H1 (cell line): ENCODE results near the gene CLDND1. TPM values are rescaled to one million over a fixed set of nuclear protein-coding genes. Genes with fewer than 3 reads are reported as not detected.

ENCODE experiments used
- CTCF ChIA-PET: fragments of 300-600 bp; sonication (Branson Sonifier 250); formaldehyde crosslinking; loops from one replicate; lab custom pipeline; 2021; ENCODE audit not compliant: partially characterized antibody; lab: Charles Lee
- POLR2A ChIA-PET: fragments of 300-600 bp; sonication (Branson Sonifier 250); formaldehyde crosslinking; loops from one replicate; lab custom pipeline; 2021; ENCODE audit warnings: inconsistent platforms; ENCODE audit not compliant: partially characterized antibody; lab: Charles Lee
- DNase-seq, 2 experiments: peaks; one replicate each; pipeline versions ENCODE4 v3.0.0 to v3.0.0-alpha.2; 2010 to 2022; ENCODE audit warnings: low spot score in 2 of 2, low read depth in 1 of 2, mixed read lengths in 1 of 2
- FAIRE-seq: peaks from 2 replicates; lab custom pipeline; 2011; peaks lifted over from hg19 to GRCh38; lab: Jason Lieb, UNC
- H2AFZ ChIP-seq: 2 replicates; pipeline ENCODE4 v1.8.1; 2012; ENCODE audit warnings: low read length, inconsistent platforms
- H2AK5ac ChIP-seq: 2 replicates; pipeline ENCODE4 v1.6.1; 2013; ENCODE audit warnings: low read depth, low read length
- H2BK120ac ChIP-seq: replicated peaks from 2 replicates; pipeline ENCODE3; 2013; ENCODE audit warnings: low read depth, low read length, inconsistent platforms
- H2BK12ac ChIP-seq: 2 replicates; pipeline ENCODE4 v1.6.1; 2013; ENCODE audit warnings: low read depth, low read length
- H2BK15ac ChIP-seq: 2 replicates; pipeline ENCODE4 v1.6.1; 2013; ENCODE audit warnings: low read length
- H2BK20ac ChIP-seq: 2 replicates; pipeline ENCODE4 v1.6.1; 2013; ENCODE audit warnings: low read length
- H2BK5ac ChIP-seq: 2 replicates; pipeline ENCODE4 v1.6.1; 2013; ENCODE audit warnings: low read depth, low read length
- H3K14ac ChIP-seq: 2 replicates; pipeline ENCODE4 v1.6.1; 2013; ENCODE audit warnings: inconsistent platforms; ENCODE audit not compliant: insufficient read length
- H3K18ac ChIP-seq: 2 replicates; pipeline ENCODE4 v1.6.1; 2013; ENCODE audit warnings: low read length; ENCODE audit errors: extremely low read depth
- H3K23ac ChIP-seq: 2 replicates; pipeline ENCODE4 v1.6.1; 2013; ENCODE audit warnings: inconsistent platforms; ENCODE audit not compliant: insufficient read length
- H3K23me2 ChIP-seq: 2 replicates; pipeline ENCODE4 v1.6.1; 2013; ENCODE audit warnings: low read depth, low read length
- H3K27ac ChIP-seq: 2 replicates; pipeline ENCODE4 v1.6.1; 2011; ENCODE audit warnings: low read depth, low read length, inconsistent platforms
- H3K27me3 ChIP-seq, 4 experiments: replicated peaks in 1 of 4; 1 replicate in 1 of 4; 2 replicates in 3 of 4; pipeline versions ENCODE4 v1.6.1 to v1.8.1; 2011 to 2013; ENCODE audit warnings: low read length in 3 of 4, mild to moderate bottlenecking in 3 of 4, inconsistent platforms in 2 of 4, mixed read lengths in 2 of 4, moderate library complexity in 1 of 4; ENCODE audit not compliant: control insufficient read depth in 3 of 4, insufficient read depth in 3 of 4; ENCODE audit errors: extremely low read depth in 1 of 4
- H3K36me3 ChIP-seq, 4 experiments: 2 replicates each; pipeline versions ENCODE4 v1.6.1 to v1.8.1; 2011 to 2013; ENCODE audit warnings: mild to moderate bottlenecking in 4 of 4, low read length in 3 of 4, moderate library complexity in 2 of 4, control low read depth in 1 of 4, inconsistent platforms in 1 of 4; ENCODE audit not compliant: insufficient read depth in 4 of 4, control insufficient read depth in 2 of 4
- H3K4ac ChIP-seq: replicated peaks from 2 replicates; pipeline ENCODE3; 2013; ENCODE audit warnings: low read length, low read depth, mixed read lengths, inconsistent platforms; ENCODE audit not compliant: insufficient read length
- H3K4me1 ChIP-seq, 4 experiments: replicated peaks in 1 of 4; 1 replicate in 1 of 4; 2 replicates in 3 of 4; pipeline versions ENCODE4 v1.6.1 to v1.8.1; 2011 to 2013; ENCODE audit warnings: low read length in 3 of 4, inconsistent platforms in 2 of 4, mixed read lengths in 1 of 4; ENCODE audit not compliant: insufficient read depth in 4 of 4, control insufficient read depth in 3 of 4
- H3K4me2 ChIP-seq, 2 experiments: 2 replicates each; pipeline versions ENCODE4 v1.6.1 to v1.8.1; 2011 to 2013; ENCODE audit warnings: low read depth in 2 of 2, low read length in 2 of 2, control low read depth in 1 of 2, inconsistent platforms in 1 of 2, mild to moderate bottlenecking in 1 of 2; ENCODE audit not compliant: insufficient read depth in 1 of 2
- H3K4me3 ChIP-seq, 4 experiments: fragments of 200-600, 300-600 bp in 1 of 4; sonication (generic), shearing (Covaris generic), sonication (Bioruptor Twin) in 1 of 4; 2 replicates each; pipeline versions ENCODE4 v1.5.1 to v1.8.1; 2011 to 2016; ENCODE audit warnings: low read length in 4 of 4, low read depth in 3 of 4, control low read depth in 2 of 4, inconsistent platforms in 2 of 4, mild to moderate bottlenecking in 2 of 4, mixed read lengths in 1 of 4, moderate library complexity in 1 of 4; ENCODE audit not compliant: insufficient read depth in 2 of 4; ENCODE audit errors: extremely low read depth in 1 of 4
- H3K56ac ChIP-seq: replicated peaks from 2 replicates; pipeline ENCODE3; 2013; ENCODE audit warnings: low read depth, mild to moderate bottlenecking, mixed read lengths, low read length, inconsistent platforms; ENCODE audit not compliant: insufficient read length
- H3K79me1 ChIP-seq: 2 replicates; pipeline ENCODE4 v1.6.1; 2013; ENCODE audit warnings: low read depth, low read length, control low read depth
- H3K79me2 ChIP-seq, 2 experiments: 2 replicates each; pipeline versions ENCODE4 v1.6.1 to v1.8.1; 2012 to 2013; ENCODE audit warnings: low read length in 2 of 2, mild to moderate bottlenecking in 2 of 2, inconsistent platforms in 1 of 2; ENCODE audit not compliant: insufficient read depth in 2 of 2, control insufficient read depth in 1 of 2
- H3K9ac ChIP-seq, 4 experiments: replicated peaks in 1 of 4; 1 replicate in 1 of 4; 2 replicates in 3 of 4; pipeline versions ENCODE4 v1.6.1 to v1.8.1; 2011 to 2013; ENCODE audit warnings: low read depth in 3 of 4, low read length in 3 of 4, control low read depth in 2 of 4, mild to moderate bottlenecking in 2 of 4, moderate library complexity in 2 of 4, inconsistent platforms in 1 of 4; ENCODE audit errors: extremely low read depth in 1 of 4
- H3K9me3 ChIP-seq, 2 experiments: 2 replicates each; pipeline versions ENCODE4 v1.6.1 to v1.8.1; 2012 to 2013; ENCODE audit warnings: mild to moderate bottlenecking in 2 of 2, moderate library complexity in 2 of 2, control low read depth in 1 of 2, inconsistent platforms in 1 of 2, low read depth in 1 of 2, low read length in 1 of 2, mixed read lengths in 1 of 2; ENCODE audit not compliant: insufficient read depth in 2 of 2
- H4K20me1 ChIP-seq, 2 experiments: replicated peaks in 1 of 2; 2 replicates each; pipeline versions ENCODE3 to v1.8.1; 2011 to 2013; ENCODE audit warnings: inconsistent platforms in 2 of 2, low read length in 2 of 2, mild to moderate bottlenecking in 1 of 2; ENCODE audit not compliant: insufficient read depth in 2 of 2, control insufficient read depth in 1 of 2
- H4K5ac ChIP-seq: 2 replicates; pipeline ENCODE4 v1.6.1; 2013; ENCODE audit warnings: low read length, low read depth, mixed read lengths, inconsistent platforms; ENCODE audit not compliant: insufficient read length
- H4K8ac ChIP-seq: 2 replicates; pipeline ENCODE4 v1.8.0; 2013; ENCODE audit warnings: mild to moderate bottlenecking, moderate library complexity, low read length, inconsistent platforms; ENCODE audit not compliant: insufficient read depth; ENCODE audit errors: extremely low read depth
- H4K91ac ChIP-seq: replicated peaks from 2 replicates; pipeline ENCODE3; 2013; ENCODE audit warnings: low read length, mixed read lengths, inconsistent platforms; ENCODE audit not compliant: insufficient read length
- JUN ChIP-seq: IDR thresholded peaks from 2 replicates; pipeline ENCODE4 v1.6.1; 2011; ENCODE audit warnings: low read depth, mild to moderate bottlenecking, improper control_type of control experiment, low read length
- JUND ChIP-seq: IDR thresholded peaks from 2 replicates; pipeline ENCODE4 v1.6.1; 2011; ENCODE audit warnings: mild to moderate bottlenecking, improper control_type of control experiment, low read length
- KDM1A ChIP-seq: fragments of 200-600, 300-600 bp; sonication (generic); IDR thresholded peaks from 2 replicates; pipeline ENCODE4 v1.7.1; 2016; ENCODE audit warnings: mild to moderate bottlenecking, low read length, borderline replicate concordance
- KDM4A ChIP-seq: IDR thresholded peaks from one replicate; pipeline ENCODE4 v1.7.1; 2012; ENCODE audit warnings: low read depth, mild to moderate bottlenecking, moderate library complexity, low read length, inconsistent platforms; ENCODE audit not compliant: severe bottlenecking
- NRF1 ChIP-seq: IDR thresholded peaks from 2 replicates; pipeline ENCODE4 v1.6.1; 2011; ENCODE audit warnings: mild to moderate bottlenecking, low read depth, low read length, improper control_type of control experiment
- POLR2AphosphoS5 ChIP-seq: IDR thresholded peaks from 2 replicates; pipeline ENCODE4 v1.6.1; 2011; ENCODE audit warnings: low read depth, low read length
- POU5F1 ChIP-seq: IDR thresholded peaks from 2 replicates; pipeline ENCODE4 v1.6.1; 2011; ENCODE audit warnings: low read depth, mild to moderate bottlenecking, low read length, moderate library complexity
- RBBP5 ChIP-seq: IDR thresholded peaks from 2 replicates; pipeline ENCODE4 v1.7.1; 2012; ENCODE audit warnings: low read depth, mild to moderate bottlenecking, inconsistent platforms, low read length, moderate library complexity, borderline replicate concordance
- SAP30 ChIP-seq: fragments of 300-600 bp; sonication (generic); IDR thresholded peaks from 2 replicates; pipeline ENCODE4 v1.7.1; 2012; ENCODE audit warnings: low read length, moderate library complexity, mild to moderate bottlenecking, inconsistent platforms; ENCODE audit not compliant: insufficient read depth, insufficient replicate concordance
- SP2 ChIP-seq: IDR thresholded peaks from 2 replicates; pipeline ENCODE4 v1.6.1; 2012; ENCODE audit warnings: mild to moderate bottlenecking, low read length, inconsistent platforms
- TAF7 ChIP-seq: optimal IDR thresholded peaks from 2 replicates; pipeline ENCODE3; 2011; ENCODE audit warnings: low read depth, mild to moderate bottlenecking, inconsistent platforms, low read length, moderate library complexity, borderline replicate concordance
- TEAD4 ChIP-seq: IDR thresholded peaks from 2 replicates; pipeline ENCODE4 v1.6.1; 2012; ENCODE audit warnings: low read depth, low read length, inconsistent platforms, mixed read lengths
- WGBS, 2 experiments: shearing (Covaris generic) in 1 of 2; methylation state at CpG; one replicate each; pipeline versions ENCODE4 v1.1.6 to v1.1.7; 2013 to 2015; ENCODE audit warnings: low lambda C conversion rate in 2 of 2, mixed read lengths in 2 of 2, inconsistent platforms in 1 of 2, low coverage in 1 of 2, missing lambda C conversion rate in 1 of 2; ENCODE audit not compliant: insufficient replicate concordance in 2 of 2, insufficient coverage in 1 of 2, insufficient read length in 1 of 2; ENCODE audit errors: extremely low coverage in 1 of 2, missing lambda C conversion rate in 1 of 2; 5-methylcytosine and 5-hydroxymethylcytosine counted together
- polyA plus RNA-seq, 7 experiments: library from polyadenylated mRNA; depleted of rRNA in 3 of 7; stranded (reverse) in 5 of 7; unstranded in 2 of 7; fragments of >200 nt in 5 of 7; fragments of 200-250 nt in 2 of 7; gene quantifications; 1 replicate in 5 of 7; 2 replicates in 1 of 7; 4 replicates in 1 of 7; pipeline versions ENCODE4 v1.2.1 to v1.2.3, GENCODE V29; 2011 to 2013; ENCODE audit warnings: missing spikeins in 2 of 7, mixed read lengths in 2 of 7
- total RNA-seq: library from RNA; stranded (reverse); fragmentation: NEBNext Ultra II Directional; extraction: Animal tissue kit (Norgen Biotek cat#: 25700); gene quantifications from 2 replicates; pipeline ENCODE4 v1.2.1, GENCODE V29; 2021
- TF ChIP-seq, protein P1 (sequence below): IDR thresholded peaks from 2 replicates; pipeline ENCODE4 v1.6.1; 2011; ENCODE audit warnings: low read depth, mild to moderate bottlenecking, low read length; ENCODE audit not compliant: insufficient read depth

Gene CLDND1
- total and polyA plus RNA-seq, 2 of the 8 experiments (the other 6 are each of a cell fraction or from before 2014, with no cell fraction given) = 68.2 to 152 TPM

DNA sequence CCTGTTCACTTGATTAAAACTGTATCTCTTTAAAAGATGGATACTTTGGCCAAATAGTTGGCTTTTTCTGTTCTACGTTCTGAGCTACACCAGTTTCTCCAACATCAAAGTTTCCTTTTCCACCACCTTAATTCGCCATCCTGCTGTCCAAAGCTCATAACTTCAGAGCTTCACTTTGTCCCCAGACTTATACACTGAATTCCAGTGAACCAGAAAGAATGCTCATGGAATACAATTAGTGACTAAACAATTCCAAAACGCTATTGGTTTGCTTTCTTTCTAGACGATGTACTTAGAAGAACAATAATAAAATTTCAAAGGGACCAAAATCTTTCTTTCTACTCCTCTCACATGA, 32.3 kb upstream of the CLDND1 start:
- Histone ChIP-seq H3K56ac (no peak overlapping the region), H2AFZ (no peak overlapping the region), H4K8ac (no peak overlapping the region), H2BK5ac (no peak overlapping the region), H3K23ac (no peak overlapping the region), H2BK120ac (no peak overlapping the region), H3K36me3 (no peaks in the 10 kb centered on the region), H3K79me1 (no peaks in the 10 kb centered on the region), H3K27me3 (peaks cover 0 to 1% (median 0%) of the 10 kb centered on the region in 4 experiments; a peak in 1 of 7 replicates), H3K4me3 (no peak overlapping the region), H3K4ac (no peak overlapping the region), H3K9me3 (no peaks in the 10 kb centered on the region), H3K23me2 (no peaks in the 10 kb centered on the region), H3K4me1 (no peaks in the 10 kb centered on the region), H4K91ac (no peak overlapping the region), H2BK15ac (no peak overlapping the region), H3K4me2 (no peak overlapping the region), H3K18ac (no peak overlapping the region), H3K79me2 (no peaks in the 10 kb centered on the region), H4K20me1 (no peaks in the 10 kb centered on the region), H4K5ac (no peak overlapping the region), H2BK20ac (no peak overlapping the region), H3K27ac (no peak overlapping the region), H2AK5ac (no peak overlapping the region), H3K14ac (no peak overlapping the region), H2BK12ac (no peak overlapping the region), H3K9ac (no peak overlapping the region)
- FAIRE-seq (no peak), DNase-seq (no peak)
- TF ChIP-seq, protein P1, sequence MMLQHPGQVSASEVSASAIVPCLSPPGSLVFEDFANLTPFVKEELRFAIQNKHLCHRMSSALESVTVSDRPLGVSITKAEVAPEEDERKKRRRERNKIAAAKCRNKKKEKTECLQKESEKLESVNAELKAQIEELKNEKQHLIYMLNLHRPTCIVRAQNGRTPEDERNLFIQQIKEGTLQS = no peak
- no peak for TF ChIP-seq SAP30
- TF ChIP-seq KDM4A = no peak
- TF ChIP-seq JUN = no peak
- TF ChIP-seq KDM1A = no peak
- no peak for TF ChIP-seq POLR2AphosphoS5
- TF ChIP-seq NRF1 = no peak
- no peak for TF ChIP-seq JUND
- no peak for TF ChIP-seq SP2
- TF ChIP-seq TAF7 = no peak
- no peak for TF ChIP-seq POU5F1
- no peak for TF ChIP-seq RBBP5
- TF ChIP-seq TEAD4 = no peak
- WGBS, 2 experiments = 66% methylated on average over 4 of the region's 4 CpGs; no CpG with 5 or more reads in 1 of the 2 experiments
- POLR2A ChIA-PET = no interaction called here
- CTCF ChIA-PET = interaction anchor here (1.0 kb wide), 1 partner anchor 20 kb away, joined by 3 read pairs; no protein-coding TSS in a partner anchor
